Measurements from ENCODE around the gene PIP5K1A.

Gene PIP5K1A

GRCh38 chr1:151290709-151291303, 92.5 kb downstream of the PIP5K1A start:
- no peak for DNase-seq

GRCh38 chr1:151292207-151293030, 94.1 kb downstream of the PIP5K1A start:
- no peak for DNase-seq

GRCh38 chr1:151293093-151293492, 94.7 kb downstream of the PIP5K1A start:
- DNase-seq, result no peak

GRCh38 chr1:151294742-151295462, 96.5 kb downstream of the PIP5K1A start:
- DNase-seq, result no peak

Data from NCI-H146 (cell line).